PC-3 (cell line): ENCODE measurements around the gene ZSCAN2. TPM values are rescaled to one million over a fixed set of nuclear protein-coding genes. Genes with fewer than 3 reads are reported as not detected.

Experiments
- ATAC-seq: fragments of 200-7000 bp; cut with Tn5 transposase; 2 replicates; pipeline ENCODE4 v1.9.1; 2020; ENCODE audit warnings: mild to moderate bottlenecking, moderate library complexity
- BruUV-seq: library from RNA; stranded (reverse); fragments of 400-500 nt; replicated peaks from 2 replicates; lab custom pipeline; 2021; lab: Mats Ljungman, UMichigan
- CTCF ChIA-PET: fragments of 300-600 bp; sonication (Branson Sonifier 250); formaldehyde crosslinking; loops from one replicate; lab custom pipeline; 2022; ENCODE audit warnings: antibody characterized with exemption; lab: Charles Lee
- POLR2A ChIA-PET: fragments of 300-600 bp; sonication (Branson Sonifier 250); formaldehyde crosslinking; loops from one replicate; lab custom pipeline; 2022; ENCODE audit warnings: antibody characterized with exemption; ENCODE audit not compliant: unreplicated experiment; lab: Charles Lee
- DNase-seq: peaks from one replicate; pipeline ENCODE4 v3.0.0-alpha.2; 2015
- H2AFZ ChIP-seq: fragments of 300-600 bp; sonication (generic); 2 replicates; pipeline ENCODE4 v1.6.0; 2016; ENCODE audit warnings: antibody characterized with exemption, low read length
- H3F3A ChIP-seq: fragments of 300-600 bp; sonication (generic); one replicate; pipeline ENCODE4 v1.6.0; 2017; ENCODE audit warnings: antibody characterized with exemption, low read length, control low read depth, mild to moderate bottlenecking; ENCODE audit not compliant: unreplicated experiment
- H3K27ac ChIP-seq: fragments of 300-600 bp; sonication (generic); 2 replicates; pipeline ENCODE4 v1.5.1; 2016; ENCODE audit warnings: mild to moderate bottlenecking, low read length
- H3K27me3 ChIP-seq: fragments of 300-600 bp; sonication (generic); 2 replicates; pipeline ENCODE4 v1.6.1; 2016; ENCODE audit warnings: low read length, mixed read lengths
- H3K36me3 ChIP-seq: fragments of 300-600 bp; sonication (generic); 2 replicates; pipeline ENCODE4 v1.6.1; 2016; ENCODE audit warnings: low read depth, mixed run types, low read length, mixed read lengths
- H3K4me1 ChIP-seq: fragments of 300-600 bp; sonication (generic); 2 replicates; pipeline ENCODE4 v1.5.1; 2016; ENCODE audit warnings: low read length; ENCODE audit not compliant: insufficient read depth
- H3K4me2 ChIP-seq: fragments of 300-600 bp; sonication (generic); 2 replicates; pipeline ENCODE4 v1.6.0; 2016; ENCODE audit warnings: low read length
- H3K4me3 ChIP-seq: fragments of 300-600 bp; sonication (generic); 2 replicates; pipeline ENCODE4 v1.5.1; 2016; ENCODE audit warnings: mild to moderate bottlenecking, low read length, mixed read lengths
- H3K79me2 ChIP-seq: fragments of 300-600 bp; sonication (generic); 2 replicates; pipeline ENCODE4 v1.6.1; 2017; ENCODE audit warnings: low read length, mixed read lengths
- H3K9ac ChIP-seq: fragments of 300-600 bp; sonication (generic); 2 replicates; pipeline ENCODE4 v1.6.0; 2016; ENCODE audit warnings: mild to moderate bottlenecking, low read length
- H3K9me2 ChIP-seq: fragments of 300-600 bp; sonication (generic); replicated peaks from 2 replicates; pipeline ENCODE4 v1.6.1; 2016; ENCODE audit warnings: mixed run types, low read length, mixed read lengths
- H3K9me3 ChIP-seq: fragments of 300-600 bp; sonication (generic); 2 replicates; pipeline ENCODE4 v1.6.1; 2016; ENCODE audit warnings: low read length, mixed read lengths
- H4K20me1 ChIP-seq: fragments of 300-600 bp; sonication (generic); 2 replicates; pipeline ENCODE4 v1.6.1; 2016; ENCODE audit warnings: low read length, mixed read lengths
- EZH2 ChIP-seq: fragments of 300-600 bp; sonication (generic); IDR thresholded peaks from one replicate; pipeline ENCODE4 v1.6.1; 2017; ENCODE audit warnings: antibody characterized with exemption, mild to moderate bottlenecking, low read length; ENCODE audit not compliant: unreplicated experiment
- EZH2phosphoT487 ChIP-seq: fragments of 300-600 bp; sonication (generic); IDR thresholded peaks from 2 replicates; pipeline ENCODE4 v1.6.1; 2018; ENCODE audit warnings: mild to moderate bottlenecking, antibody characterized with exemption, low read length, borderline replicate concordance
- intact Hi-C: fragments of 100-400 bp; cut with micrococcal nuclease; formaldehyde crosslinking; loops from 2 replicates; pipeline ENCODE4 v1.9.0; 2023
- total RNA-seq: library from RNA; depleted of rRNA; stranded (reverse); fragments of >200 nt; gene quantifications from 2 replicates; pipeline ENCODE4 v1.2.3, GENCODE V29; 2014
- TF ChIP-seq, protein P1 (sequence below): fragments of 300-600 bp; sonication (generic); conservative IDR thresholded peaks from 2 replicates; pipeline ENCODE4 v1.5.1; 2017; ENCODE audit warnings: antibody characterized with exemption, low read depth, mild to moderate bottlenecking, low read length

The ZSCAN2 gene
- total RNA-seq, 1 experiment from 2014 or later = 15.0 TPM

DNA sequence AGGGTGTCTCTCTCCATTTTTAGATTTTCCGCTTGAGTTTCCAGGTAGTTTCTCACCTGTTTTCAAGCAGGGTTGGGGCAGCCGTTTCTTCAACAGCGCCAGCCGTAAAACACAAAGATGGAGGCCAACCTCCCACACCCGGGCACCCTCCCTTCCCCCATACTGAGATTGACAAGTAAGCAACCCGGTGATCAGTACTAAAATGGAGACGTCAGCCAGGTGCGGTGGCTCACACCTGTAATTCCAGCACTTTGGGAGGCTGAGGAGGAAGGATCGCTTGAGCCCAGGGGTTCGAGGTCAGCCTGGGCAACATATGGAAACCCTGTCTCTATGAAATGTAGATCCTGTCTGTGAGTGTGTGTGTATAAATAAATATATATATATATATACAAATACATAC is 903 bp upstream of the ZSCAN2 start:
- intact Hi-C loops = loop anchor here (1.0 kb wide), 2 partner anchors 31 to 38 kb away; no protein-coding TSS in a partner anchor
- POLR2A ChIA-PET = no interaction called here
- peaks cover 8% of the 10 kb centered on the region; the same call in 1 of the 2 replicates for H3K4me1 ChIP-seq
- CTCF ChIA-PET = interaction anchor here (1.0 kb wide), 1 partner anchor 38 kb away, joined by 4 read pairs; no protein-coding TSS in a partner anchor
- no peaks in the 10 kb centered on the region for H3F3A ChIP-seq
- peak overlapping the region; percentile 98 for H2AFZ ChIP-seq
- H3K27me3 ChIP-seq = no peaks in the 10 kb centered on the region
- no TSS peak for BruUV-seq
- H3K36me3 ChIP-seq = peaks cover 5% of the 10 kb centered on the region; the same call in 1 of the 2 replicates
- peak overlapping the region; percentile 64 for H3K4me3 ChIP-seq
- ATAC-seq = no peak
- H3K9ac ChIP-seq = no peak overlapping the region
- TF ChIP-seq, protein P1, sequence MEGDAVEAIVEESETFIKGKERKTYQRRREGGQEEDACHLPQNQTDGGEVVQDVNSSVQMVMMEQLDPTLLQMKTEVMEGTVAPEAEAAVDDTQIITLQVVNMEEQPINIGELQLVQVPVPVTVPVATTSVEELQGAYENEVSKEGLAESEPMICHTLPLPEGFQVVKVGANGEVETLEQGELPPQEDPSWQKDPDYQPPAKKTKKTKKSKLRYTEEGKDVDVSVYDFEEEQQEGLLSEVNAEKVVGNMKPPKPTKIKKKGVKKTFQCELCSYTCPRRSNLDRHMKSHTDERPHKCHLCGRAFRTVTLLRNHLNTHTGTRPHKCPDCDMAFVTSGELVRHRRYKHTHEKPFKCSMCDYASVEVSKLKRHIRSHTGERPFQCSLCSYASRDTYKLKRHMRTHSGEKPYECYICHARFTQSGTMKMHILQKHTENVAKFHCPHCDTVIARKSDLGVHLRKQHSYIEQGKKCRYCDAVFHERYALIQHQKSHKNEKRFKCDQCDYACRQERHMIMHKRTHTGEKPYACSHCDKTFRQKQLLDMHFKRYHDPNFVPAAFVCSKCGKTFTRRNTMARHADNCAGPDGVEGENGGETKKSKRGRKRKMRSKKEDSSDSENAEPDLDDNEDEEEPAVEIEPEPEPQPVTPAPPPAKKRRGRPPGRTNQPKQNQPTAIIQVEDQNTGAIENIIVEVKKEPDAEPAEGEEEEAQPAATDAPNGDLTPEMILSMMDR = no peak
- TF ChIP-seq EZH2phosphoT487 (no peak), EZH2 (no peak)
- H3K9me3 ChIP-seq = no peaks in the 10 kb centered on the region
- H3K9me2 ChIP-seq = no peaks in the 10 kb centered on the region
- no peak overlapping the region for H3K27ac ChIP-seq
- no peaks in the 10 kb centered on the region for H4K20me1 ChIP-seq
- H3K79me2 ChIP-seq = peaks cover 19% of the 10 kb centered on the region
- peak overlapping the region; percentile 84 for H3K4me2 ChIP-seq
- no peak for DNase-seq

DNA sequence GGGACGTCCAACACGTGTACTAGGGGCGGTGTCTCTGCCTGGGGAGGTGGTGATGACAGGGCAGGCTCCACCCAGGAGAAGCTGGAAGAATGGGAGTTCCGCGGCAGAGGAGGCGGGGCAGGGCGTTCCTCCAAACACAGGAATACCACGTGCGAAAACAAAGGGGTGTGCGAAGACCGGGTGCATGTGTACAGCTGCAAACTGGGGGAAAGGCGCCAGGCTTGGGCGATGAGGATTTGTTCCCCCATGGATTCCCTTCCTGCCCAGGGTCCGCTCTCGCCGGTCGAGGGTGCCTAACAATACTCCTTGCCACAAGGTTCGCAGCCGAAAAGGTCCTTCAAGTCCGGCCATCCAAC is 500 bp upstream of the ZSCAN2 start:
- TF ChIP-seq EZH2 = no peak
- TF ChIP-seq EZH2phosphoT487 = no peak
- TF ChIP-seq, protein P1 = no peak
- BruUV-seq = no TSS peak
- Histone ChIP-seq H3K4me2 (peak overlapping the region; percentile 96), H3K27ac (peak overlapping the region; percentile 26; the same call in 1 of the 2 replicates), H3K4me3 (peak overlapping the region; percentile 91), H3K27me3 (no peaks in the 10 kb centered on the region), H4K20me1 (no peaks in the 10 kb centered on the region), H3K9ac (peak overlapping the region; percentile 11; the same call in 1 of the 2 replicates), H3K79me2 (peaks cover 19% of the 10 kb centered on the region), H3K36me3 (peaks cover 5% of the 10 kb centered on the region; the same call in 1 of the 2 replicates), H3F3A (no peaks in the 10 kb centered on the region), H3K4me1 (peaks cover 8% of the 10 kb centered on the region; the same call in 1 of the 2 replicates), H3K9me3 (no peaks in the 10 kb centered on the region), H3K9me2 (no peaks in the 10 kb centered on the region), H2AFZ (peak overlapping the region; percentile 96)
- POLR2A ChIA-PET = no interaction called here
- CTCF ChIA-PET = interaction anchor here (0.6 to 1.0 kb wide), 2 partner anchors 29 to 38 kb away, joined by 4 to 5 read pairs; no protein-coding TSS in a partner anchor
- ATAC-seq (peak; percentile 79), DNase-seq (peak; percentile 82)
- intact Hi-C loops = loop anchor here (1.0 kb wide), 1 partner anchor 31 kb away; no protein-coding TSS in a partner anchor

DNA sequence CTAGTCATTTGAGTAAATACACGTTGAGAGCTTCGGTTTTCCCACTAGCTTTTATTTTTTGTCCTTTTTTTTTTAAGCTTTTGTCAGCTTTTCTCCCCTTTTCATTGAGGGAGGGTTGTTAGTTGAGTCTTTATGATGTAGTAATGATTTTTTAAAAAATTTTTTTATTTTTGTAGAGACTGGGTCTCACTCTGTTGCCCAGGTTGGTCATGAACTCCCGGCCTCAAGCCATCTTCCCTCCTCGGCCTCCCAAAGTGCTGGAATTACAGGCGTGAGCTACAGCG is 688 bp downstream of the ZSCAN2 start:
- no peak for ATAC-seq
- H3K9me2 ChIP-seq = no peaks in the 10 kb centered on the region
- TF ChIP-seq, protein P1 = no peak
- no peak for TF ChIP-seq EZH2phosphoT487
- TF ChIP-seq EZH2 = no peak
- DNase-seq = no peak
- H3K9ac ChIP-seq = peak overlapping the region; percentile 72
- H3K4me2 ChIP-seq = peak overlapping the region; percentile 96
- peaks cover 8% of the 10 kb centered on the region; the same call in 1 of the 2 replicates for H3K4me1 ChIP-seq
- peaks cover 19% of the 10 kb centered on the region for H3K79me2 ChIP-seq
- intact Hi-C loops = no loop called here
- peak overlapping the region; percentile 34 for H3K27ac ChIP-seq
- no peaks in the 10 kb centered on the region for H3K9me3 ChIP-seq
- H2AFZ ChIP-seq = peak overlapping the region; percentile 89
- POLR2A ChIA-PET = interaction anchor here (0.6 kb wide), 1 partner anchor 32 kb away, joined by 6 read pairs; no protein-coding TSS in a partner anchor
- H4K20me1 ChIP-seq = no peaks in the 10 kb centered on the region
- no peaks in the 10 kb centered on the region for H3K27me3 ChIP-seq
- BruUV-seq = no TSS peak
- CTCF ChIA-PET = no interaction called here
- H3K4me3 ChIP-seq = peak overlapping the region; percentile 91
- peaks cover 5% of the 10 kb centered on the region; the same call in 1 of the 2 replicates for H3K36me3 ChIP-seq
- no peaks in the 10 kb centered on the region for H3F3A ChIP-seq
